Measurements from ENCODE around the gene ADCY10.
"Not testable (repeated sequence)": the region's sequence is repeated elsewhere in the genome, so short reads cannot be mapped to it uniquely, and the experiment has no call there.

The ADCY10 gene

DNA sequence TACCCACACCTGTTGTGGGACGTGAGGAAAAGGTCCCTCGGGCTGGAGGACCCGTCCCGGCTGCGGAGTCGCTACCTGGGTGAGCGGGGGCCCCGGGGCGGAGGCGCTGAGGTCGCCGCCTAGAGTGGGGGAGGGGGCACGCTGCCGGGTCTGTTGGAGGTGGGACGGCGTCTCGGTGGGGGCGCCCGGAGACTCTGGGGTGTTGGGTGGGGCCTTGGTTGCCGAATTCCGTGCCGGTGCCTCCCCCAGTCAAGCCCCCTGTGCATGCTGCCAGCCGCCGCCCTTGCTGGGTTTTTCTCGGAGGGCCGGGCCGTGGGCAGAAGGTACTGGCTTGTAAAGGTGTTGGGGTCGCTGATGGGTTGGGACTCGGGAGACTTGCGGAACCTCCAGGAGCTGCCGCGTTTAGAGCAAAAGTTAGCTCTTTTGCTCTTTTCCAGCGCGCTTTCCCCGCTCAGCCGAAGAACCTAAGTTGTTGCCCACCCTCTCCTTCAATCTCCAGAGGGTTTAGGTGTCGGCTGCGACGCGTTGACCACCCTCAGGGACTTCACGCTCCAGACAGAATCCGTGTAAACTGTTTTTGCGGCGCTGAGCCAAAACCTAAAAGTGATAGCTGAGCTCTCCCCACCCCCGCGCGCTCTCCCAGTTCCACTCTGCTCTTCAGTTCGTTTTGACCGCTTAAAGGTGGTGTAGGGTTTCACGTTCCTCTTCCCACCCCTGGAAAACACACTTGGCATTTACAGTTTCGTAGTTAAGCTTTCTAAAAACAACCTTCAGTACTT is 23.2 kb upstream of the ADCY10 start, which contains the start of gene MPC2:
Gene MPC2, minus strand, starts transcription at position 143 of the 779 bp plus-strand sequence. CDS start 1,231 bp downstream, outside the sequence.
- Histone ChIP-seq H3K4me1 (ENCODE audit: control insufficient read depth, insufficient read depth, low read length) (peaks cover 9% of the 10 kb centered on the region), H3K27me3 (ENCODE audit: control insufficient read depth, insufficient read depth, low read length, poor library complexity, severe bottlenecking) (no peaks in the 10 kb centered on the region), H3K36me3 (ENCODE audit: control insufficient read depth, insufficient read depth, low read length) (no peaks in the 10 kb centered on the region), H3K9me3 (ENCODE audit: control insufficient read depth, low read length) (no peaks in the 10 kb centered on the region), H3K27ac (ENCODE audit: insufficient read depth, low read depth, low read length, poor library complexity, severe bottlenecking) (peak within 1 kb of the TSS; percentile 99), H3K4me3 (ENCODE audit: insufficient read depth, low read depth, low read length) (peak within 1 kb of the TSS; percentile 93)
- 0% methylated on average over 51 of the region's 51 CpGs for WGBS, 2 experiments

DNA sequence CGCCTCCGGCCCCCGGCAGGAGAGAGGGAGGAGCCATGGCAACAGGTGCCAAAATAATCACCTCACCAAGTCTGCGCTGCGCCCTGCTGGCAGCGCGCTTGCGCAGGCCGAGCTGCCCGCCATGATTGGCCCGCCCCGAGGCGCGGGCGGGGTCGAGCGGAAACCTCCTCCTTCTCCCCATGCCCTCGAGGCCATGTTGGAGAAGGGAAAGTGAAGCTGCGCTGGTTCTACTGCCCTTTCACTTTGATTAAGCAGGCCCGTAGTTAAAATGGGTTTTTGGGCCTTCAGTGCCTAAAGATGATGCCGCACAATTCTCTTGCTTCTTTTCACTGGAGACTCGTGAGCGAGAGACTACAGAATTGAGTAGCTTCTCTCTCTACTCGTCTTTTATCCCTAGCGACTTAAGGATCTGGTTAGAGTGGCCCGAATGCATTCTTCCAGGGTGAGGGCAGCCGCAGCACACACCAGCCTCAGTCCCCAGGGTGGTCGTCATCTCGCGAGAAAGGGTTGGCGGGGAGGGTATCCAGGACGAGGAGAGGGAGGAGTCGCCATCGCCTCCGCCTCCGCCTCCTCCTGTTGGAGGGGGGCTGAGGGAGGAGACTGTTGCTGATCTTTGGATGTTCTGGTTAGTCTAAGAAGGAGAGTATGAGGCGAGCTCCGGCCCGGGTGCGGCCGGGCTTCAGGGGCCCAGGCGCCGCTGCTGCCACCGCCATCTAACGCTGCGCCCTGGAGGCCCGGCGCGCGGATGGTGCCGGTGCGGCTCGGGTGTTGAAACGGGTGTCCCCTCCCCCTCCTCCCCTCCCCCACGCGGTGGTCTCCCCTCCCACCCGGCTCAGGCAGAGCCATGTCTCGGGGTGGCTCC is 22.4 kb upstream of the ADCY10 start, which contains the start of gene DCAF6:
Gene DCAF6, plus strand, starts transcription at position 616 of the 862 bp plus-strand sequence. Its CDS starts 229 bp downstream, at position 845.
- Histone ChIP-seq H3K27me3 (ENCODE audit: control insufficient read depth, insufficient read depth, low read length, poor library complexity, severe bottlenecking) (no peaks in the 10 kb centered on the region), H3K4me3 (ENCODE audit: insufficient read depth, low read depth, low read length) (peak within 1 kb of the TSS; percentile 93), H3K27ac (ENCODE audit: insufficient read depth, low read depth, low read length, poor library complexity, severe bottlenecking) (peak within 1 kb of the TSS; percentile 99), H3K4me1 (ENCODE audit: control insufficient read depth, insufficient read depth, low read length) (peaks cover 9% of the 10 kb centered on the region), H3K36me3 (ENCODE audit: control insufficient read depth, insufficient read depth, low read length) (no peaks in the 10 kb centered on the region), H3K9me3 (ENCODE audit: control insufficient read depth, low read length) (no peaks in the 10 kb centered on the region)
- 0% methylated on average over 56 to 58 of the region's 58 CpGs for WGBS, 2 experiments

- peaks cover 9% of the 10 kb centered on the region for H3K4me1 ChIP-seq (ENCODE audit: control insufficient read depth, insufficient read depth, low read length)
- no peaks in the 10 kb centered on the region for H3K9me3 ChIP-seq (ENCODE audit: control insufficient read depth, low read length)
- 2% methylated on average over 45 of the region's 45 CpGs for WGBS, 2 experiments
- no peaks in the 10 kb centered on the region for H3K36me3 ChIP-seq (ENCODE audit: control insufficient read depth, insufficient read depth, low read length)
- no peaks in the 10 kb centered on the region for H3K27me3 ChIP-seq (ENCODE audit: control insufficient read depth, insufficient read depth, low read length, poor library complexity, severe bottlenecking)
- peak overlapping the region; percentile 99 for H3K27ac ChIP-seq (ENCODE audit: insufficient read depth, low read depth, low read length, poor library complexity, severe bottlenecking)
- H3K4me3 ChIP-seq (ENCODE audit: insufficient read depth, low read depth, low read length) = peak overlapping the region; percentile 93
Measured at GRCh38 chr1:167935216-167936067, 21.5 kb upstream of the ADCY10 start.

DNA sequence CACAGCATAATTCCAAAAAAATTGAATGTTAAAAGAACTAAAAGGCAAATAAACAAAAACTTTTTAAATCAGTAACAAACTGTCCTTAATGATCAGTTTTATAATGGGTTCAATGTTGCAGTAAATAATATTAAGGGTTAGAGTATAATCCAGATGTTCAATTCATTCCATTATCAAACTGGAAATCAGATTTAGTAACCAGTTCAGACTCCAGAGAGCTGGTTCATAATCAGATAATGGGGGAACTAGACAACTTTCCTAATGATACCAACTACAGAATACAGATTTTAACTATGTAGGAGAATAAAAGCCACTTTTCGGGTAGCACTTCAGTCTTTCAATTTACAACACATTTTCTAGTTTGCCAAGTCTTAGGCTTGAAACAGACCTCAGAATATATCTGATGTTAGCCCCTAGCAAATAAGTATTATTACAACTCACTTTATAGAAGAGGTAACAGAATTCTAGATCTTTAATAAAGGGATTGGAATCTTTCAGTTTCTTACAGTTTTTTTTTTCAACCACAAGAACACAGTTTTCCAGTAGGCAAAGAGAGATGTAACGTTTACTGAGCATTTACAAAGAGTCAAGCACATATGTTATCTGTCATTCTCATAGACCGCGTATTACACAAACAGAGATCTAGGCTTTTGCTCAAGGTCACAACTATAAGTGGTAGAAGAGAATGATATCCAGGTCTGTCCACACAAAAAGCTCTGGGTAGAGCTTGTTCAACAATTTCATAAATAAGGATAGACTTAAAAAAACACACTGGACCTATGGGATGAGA is 20.7 kb upstream of the ADCY10 start:
- no peaks in the 10 kb centered on the region for H3K27me3 ChIP-seq (ENCODE audit: control insufficient read depth, insufficient read depth, low read length, poor library complexity, severe bottlenecking)
- H3K36me3 ChIP-seq (ENCODE audit: control insufficient read depth, insufficient read depth, low read length) = no peaks in the 10 kb centered on the region
- 71 to 77% methylated on average over 4 of the region's 4 CpGs for WGBS, 2 experiments
- peaks cover 9% of the 10 kb centered on the region for H3K4me1 ChIP-seq (ENCODE audit: control insufficient read depth, insufficient read depth, low read length)
- H3K9me3 ChIP-seq (ENCODE audit: control insufficient read depth, low read length) = no peaks in the 10 kb centered on the region
- peak overlapping the region; percentile 99 for H3K27ac ChIP-seq (ENCODE audit: insufficient read depth, low read depth, low read length, poor library complexity, severe bottlenecking)
- H3K4me3 ChIP-seq (ENCODE audit: insufficient read depth, low read depth, low read length) = peak overlapping the region; percentile 93

- 91% methylated on average over 4 of the region's 4 CpGs for whole genome bisulfite sequencing, 2 experiments
- no peak overlapping the region for H3K4me3 ChIP-seq (ENCODE audit: insufficient read depth, low read depth, low read length)
- no peaks in the 10 kb centered on the region for H3K36me3 ChIP-seq (ENCODE audit: control insufficient read depth, insufficient read depth, low read length)
- H3K4me1 ChIP-seq (ENCODE audit: control insufficient read depth, insufficient read depth, low read length) = peaks cover 9% of the 10 kb centered on the region
- H3K27ac ChIP-seq (ENCODE audit: insufficient read depth, low read depth, low read length, poor library complexity, severe bottlenecking) = no peak overlapping the region
- H3K27me3 ChIP-seq (ENCODE audit: control insufficient read depth, insufficient read depth, low read length, poor library complexity, severe bottlenecking) = no peaks in the 10 kb centered on the region
- no peaks in the 10 kb centered on the region for H3K9me3 ChIP-seq (ENCODE audit: control insufficient read depth, low read length)
Measured at GRCh38 chr1:167933788-167934187, 19.9 kb upstream of the ADCY10 start.

DNA sequence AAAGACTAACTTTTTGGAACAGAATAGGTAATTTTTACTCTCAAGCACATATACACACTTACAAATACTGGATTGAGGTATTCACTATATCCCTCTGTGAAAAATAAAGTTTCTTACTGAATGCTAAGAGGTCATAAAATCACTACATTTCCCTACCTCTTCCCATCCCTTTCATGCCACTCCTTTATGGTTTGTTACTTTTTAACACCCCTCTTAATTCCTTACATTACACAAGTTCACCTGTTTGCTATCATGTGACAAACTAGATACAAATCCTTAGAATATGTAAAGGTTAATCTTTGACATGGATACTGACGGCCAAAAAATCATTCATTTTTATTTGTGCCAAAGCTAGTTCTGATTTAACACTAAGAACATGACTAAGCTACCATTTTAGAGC is 15.8 kb upstream of the ADCY10 start:
- Histone ChIP-seq H3K4me3 (ENCODE audit: insufficient read depth, low read depth, low read length) (no peak overlapping the region), H3K36me3 (ENCODE audit: control insufficient read depth, insufficient read depth, low read length) (no peaks in the 10 kb centered on the region), H3K4me1 (ENCODE audit: control insufficient read depth, insufficient read depth, low read length) (no peaks in the 10 kb centered on the region), H3K27ac (ENCODE audit: insufficient read depth, low read depth, low read length, poor library complexity, severe bottlenecking) (no peak overlapping the region), H3K9me3 (ENCODE audit: control insufficient read depth, low read length) (no peaks in the 10 kb centered on the region), H3K27me3 (ENCODE audit: control insufficient read depth, insufficient read depth, low read length, poor library complexity, severe bottlenecking) (no peaks in the 10 kb centered on the region)
- 93 to 100% methylated on average over 1 of the region's 1 CpG for WGBS, 2 experiments

DNA sequence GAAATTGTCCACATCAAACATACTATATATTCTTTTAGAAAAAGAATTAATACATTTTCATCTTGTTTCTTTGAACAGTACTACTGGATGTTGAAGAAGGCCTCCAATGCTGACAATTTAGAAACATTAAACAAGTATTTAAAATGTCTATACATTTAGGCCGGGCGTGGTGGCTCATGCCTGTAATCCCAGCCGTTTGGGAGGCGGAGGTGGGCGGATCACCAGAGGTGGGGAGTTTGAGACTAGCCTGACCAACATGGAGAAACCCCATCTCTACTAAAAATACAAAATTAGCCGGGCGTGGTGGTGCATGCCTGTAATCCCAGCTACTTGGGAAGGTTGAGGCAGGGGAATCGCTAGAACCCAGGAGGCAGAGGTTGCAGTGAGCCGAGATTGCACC is 15.0 kb upstream of the ADCY10 start:
- WGBS, 2 experiments = 91 to 93% methylated on average over 9 of the region's 9 CpGs
- H3K27me3 ChIP-seq (ENCODE audit: control insufficient read depth, insufficient read depth, low read length, poor library complexity, severe bottlenecking); H3K4me1 ChIP-seq (ENCODE audit: control insufficient read depth, insufficient read depth, low read length); H3K4me3 ChIP-seq (ENCODE audit: insufficient read depth, low read depth, low read length); H3K36me3 ChIP-seq (ENCODE audit: control insufficient read depth, insufficient read depth, low read length); H3K27ac ChIP-seq (ENCODE audit: insufficient read depth, low read depth, low read length, poor library complexity, severe bottlenecking); H3K9me3 ChIP-seq (ENCODE audit: control insufficient read depth, low read length): not testable (repeated sequence)

DNA sequence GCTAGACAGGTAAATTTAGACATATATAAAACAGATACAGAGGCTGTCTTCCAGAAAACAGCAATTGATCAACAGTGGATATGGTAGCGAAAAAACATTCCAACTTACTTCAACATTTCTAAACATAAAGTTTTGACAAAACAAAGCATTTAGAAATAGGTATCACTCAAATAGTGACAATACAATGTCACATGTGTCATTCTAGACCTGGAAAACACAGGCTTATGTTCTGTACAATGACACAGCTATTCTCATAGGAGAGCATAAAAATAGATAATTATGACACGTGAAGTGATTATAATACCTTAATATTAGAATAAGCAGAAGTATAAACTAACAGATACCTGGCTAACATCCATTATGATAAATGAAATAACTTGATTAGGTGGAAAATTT is 14.5 kb upstream of the ADCY10 start:
- H3K27ac ChIP-seq (ENCODE audit: insufficient read depth, low read depth, low read length, poor library complexity, severe bottlenecking) = no peak overlapping the region
- H3K27me3 ChIP-seq (ENCODE audit: control insufficient read depth, insufficient read depth, low read length, poor library complexity, severe bottlenecking) = no peaks in the 10 kb centered on the region
- 95 to 100% methylated on average over 1 of the region's 2 CpGs for WGBS, 2 experiments
- no peaks in the 10 kb centered on the region for H3K36me3 ChIP-seq (ENCODE audit: control insufficient read depth, insufficient read depth, low read length)
- H3K9me3 ChIP-seq (ENCODE audit: control insufficient read depth, low read length) = no peaks in the 10 kb centered on the region
- no peaks in the 10 kb centered on the region for H3K4me1 ChIP-seq (ENCODE audit: control insufficient read depth, insufficient read depth, low read length)
- no peak overlapping the region for H3K4me3 ChIP-seq (ENCODE audit: insufficient read depth, low read depth, low read length)

GRCh38 chr1:167927046-167927754 is 13.3 kb upstream of the ADCY10 start:
- H3K36me3 ChIP-seq (ENCODE audit: control insufficient read depth, insufficient read depth, low read length) = no peaks in the 10 kb centered on the region
- no peaks in the 10 kb centered on the region for H3K27me3 ChIP-seq (ENCODE audit: control insufficient read depth, insufficient read depth, low read length, poor library complexity, severe bottlenecking)
- H3K4me3 ChIP-seq (ENCODE audit: insufficient read depth, low read depth, low read length) = no peak overlapping the region
- 90 to 97% methylated on average over 4 of the region's 4 CpGs for WGBS, 2 experiments
- H3K27ac ChIP-seq (ENCODE audit: insufficient read depth, low read depth, low read length, poor library complexity, severe bottlenecking) = no peak overlapping the region
- H3K4me1 ChIP-seq (ENCODE audit: control insufficient read depth, insufficient read depth, low read length) = no peaks in the 10 kb centered on the region
- H3K9me3 ChIP-seq (ENCODE audit: control insufficient read depth, low read length) = no peaks in the 10 kb centered on the region
